K562 (cell line): ENCODE measurements around the gene EIF2AK2. TPM values are rescaled to one million over a fixed set of nuclear protein-coding genes. Genes with fewer than 3 reads are reported as not detected.

Source experiments
- ATAC-seq: fragments of 200-7000 bp; cut with Tn5 transposase; 3 replicates; pipeline ENCODE4 v1.9.1; 2020; ENCODE audit warnings: moderate library complexity
- BruUV-seq: library from RNA; stranded (reverse); fragments of 400-500 nt; replicated peaks from 2 replicates; lab custom pipeline; 2021; lab: Mats Ljungman, UMichigan
- CTCF ChIA-PET: fragments of 300-600 bp; formaldehyde crosslinking; extraction: SDS; loops from one replicate; lab custom pipeline; 2021; ENCODE audit warnings: low intra/inter-chr PET ratio; lab: Yijun Ruan, JAX
- POLR2A ChIA-PET: fragments of 300-600, 350-650 bp; sonication (Branson Sonifier 250); formaldehyde crosslinking; extraction: SDS; loops from one replicate; lab custom pipeline; 2021; ENCODE audit warnings: antibody characterized with exemption, inconsistent platforms; lab: Yijun Ruan, JAX
- DNase-seq, 4 experiments: peaks; one replicate each; pipeline versions ENCODE4 v3.0.0 to v3.0.0-alpha.2; 2011 to 2018; ENCODE audit warnings: low spot score in 3 of 4, mixed read lengths in 3 of 4; ENCODE audit errors: extremely low read depth in 1 of 4
- FAIRE-seq: peaks from 2 replicates; lab custom pipeline; 2011; peaks lifted over from hg19 to GRCh38; lab: Jason Lieb, UNC
- H2AFZ ChIP-seq: 2 replicates; pipeline ENCODE4 v1.6.0; 2011; ENCODE audit warnings: low read depth, low read length, control low read depth, inconsistent platforms
- H3K27ac ChIP-seq: fragments of 200-600 bp; 3 replicates; pipeline ENCODE4 v1.8.0; 2011; ENCODE audit warnings: low read depth, mild to moderate bottlenecking, control low read depth, inconsistent platforms, low read length, moderate library complexity, mixed read lengths; ENCODE audit errors: extremely low read depth
- H3K27me3 ChIP-seq, 2 experiments: fragments of 300-600 bp in 1 of 2; 2 replicates in 1 of 2; 3 replicates in 1 of 2; pipeline versions ENCODE4 v1.6.0 to v1.8.0; 2011; ENCODE audit warnings: inconsistent platforms in 2 of 2, low read length in 2 of 2, mild to moderate bottlenecking in 1 of 2, mixed read lengths in 1 of 2, moderate library complexity in 1 of 2; ENCODE audit not compliant: control insufficient read depth in 2 of 2, insufficient read depth in 2 of 2
- H3K36me3 ChIP-seq: fragments of 300-600 bp; 3 replicates; pipeline ENCODE4 v1.8.0; 2011; ENCODE audit warnings: mild to moderate bottlenecking, low read length, inconsistent platforms; ENCODE audit not compliant: control insufficient read depth, insufficient read depth
- H3K4me1 ChIP-seq, 2 experiments: fragments of 200-600 bp in 1 of 2; replicated peaks in 1 of 2; 2 replicates in 1 of 2; 3 replicates in 1 of 2; pipeline versions ENCODE4 v1.5.1 to v1.8.0; 2011; ENCODE audit warnings: inconsistent platforms in 2 of 2, low read length in 2 of 2, mild to moderate bottlenecking in 1 of 2, mixed read lengths in 1 of 2, moderate library complexity in 1 of 2; ENCODE audit not compliant: control insufficient read depth in 2 of 2, insufficient read depth in 2 of 2
- H3K4me2 ChIP-seq: 2 replicates; pipeline ENCODE4 v1.6.1; 2011; ENCODE audit warnings: low read length, control low read depth, inconsistent platforms, mixed read lengths; ENCODE audit not compliant: insufficient read depth
- H3K4me3 ChIP-seq: fragments of 200-600 bp; sonication (generic), shearing (Covaris generic); 2 replicates; pipeline ENCODE4 v1.5.1; 2016; ENCODE audit warnings: control low read depth, inconsistent platforms
- H3K79me2 ChIP-seq: fragments of 200-600 bp; 3 replicates; pipeline ENCODE4 v1.8.0; 2011; ENCODE audit warnings: low read length, inconsistent platforms; ENCODE audit not compliant: control insufficient read depth, insufficient read depth
- H3K9ac ChIP-seq, 2 experiments: 2 replicates each; pipeline versions ENCODE4 v1.6.0 to v1.6.1; 2011; ENCODE audit warnings: low read depth in 2 of 2, low read length in 2 of 2, control low read depth in 1 of 2, inconsistent platforms in 1 of 2, mild to moderate bottlenecking in 1 of 2, mixed read lengths in 1 of 2; ENCODE audit not compliant: insufficient read depth in 1 of 2
- H3K9me1 ChIP-seq: one replicate; pipeline ENCODE4 v1.6.0; 2011; ENCODE audit warnings: inconsistent platforms, mild to moderate bottlenecking, low read length, moderate library complexity; ENCODE audit not compliant: control insufficient read depth, insufficient read depth
- H3K9me3 ChIP-seq: replicated peaks from 2 replicates; pipeline ENCODE4 v1.5.1; 2011; ENCODE audit warnings: low read depth, low read length, inconsistent platforms; ENCODE audit not compliant: control insufficient read depth, insufficient read depth
- H4K20me1 ChIP-seq: replicated peaks from 2 replicates; pipeline ENCODE4 v1.6.1; 2011; ENCODE audit warnings: low read length, inconsistent platforms, mixed read lengths; ENCODE audit not compliant: control insufficient read depth, insufficient read depth
- CBX1 ChIP-seq: sonication (generic); IDR thresholded peaks from 2 replicates; pipeline ENCODE4 v1.6.1; 2016; ENCODE audit warnings: antibody characterized with exemption, low read depth, mild to moderate bottlenecking
- CBX2 ChIP-seq: fragments of 200-600 bp; sonication (generic); IDR thresholded peaks from one replicate; pipeline ENCODE4 v1.6.1; 2012; ENCODE audit warnings: mild to moderate bottlenecking, low read length, inconsistent platforms; ENCODE audit not compliant: insufficient read depth, poor library complexity, severe bottlenecking
- CC2D1A ChIP-seq: fragments of 450-650 bp; IDR thresholded peaks from 2 replicates; pipeline ENCODE4 v1.6.1; 2017; ENCODE audit warnings: mild to moderate bottlenecking
- CCAR2 ChIP-seq: fragments of 200-400 bp; formaldehyde crosslinking; IDR thresholded peaks from 2 replicates; pipeline ENCODE4 v1.6.1; 2017; ENCODE audit warnings: mild to moderate bottlenecking, low read depth, low read length
- CHD1 ChIP-seq: fragments of 200-600 bp; sonication (generic); IDR thresholded peaks from one replicate; pipeline ENCODE4 v1.6.1; 2012; ENCODE audit warnings: mild to moderate bottlenecking, moderate library complexity, low read length, inconsistent platforms
- HNRNPH1 ChIP-seq: fragments of 200-400 bp; formaldehyde crosslinking; optimal IDR thresholded peaks from 2 replicates; pipeline ENCODE3; 2017; ENCODE audit warnings: low read depth, mild to moderate bottlenecking, low read length, moderate library complexity
- KDM4B ChIP-seq, 2 experiments: fragments of 450-650 bp in 1 of 2; sonication (generic) in 1 of 2; IDR thresholded peaks; 2 replicates each; pipeline ENCODE4 v1.6.1; 2016 to 2017; ENCODE audit warnings: borderline replicate concordance in 2 of 2, antibody characterized with exemption in 1 of 2, low read depth in 1 of 2, mild to moderate bottlenecking in 1 of 2
- LCOR ChIP-seq: sonication (generic); formaldehyde crosslinking; IDR thresholded peaks from 2 replicates; pipeline ENCODE4 v1.8.0; 2022; ENCODE audit warnings: mild to moderate bottlenecking, missing genetic modification reagents
- NUFIP1 ChIP-seq: fragments of 450-650 bp; IDR thresholded peaks from 2 replicates; pipeline ENCODE4 v1.6.1; 2018; ENCODE audit not compliant: partially characterized antibody
- PHF20 ChIP-seq: fragments of 450-650 bp; IDR thresholded peaks from 2 replicates; pipeline ENCODE4 v1.6.1; 2018; ENCODE audit not compliant: partially characterized antibody
- TSC22D4 ChIP-seq: fragments of 450-650 bp; IDR thresholded peaks from 2 replicates; pipeline ENCODE4 v1.6.1; 2016; ENCODE audit warnings: missing genetic modification characterization, missing biosample characterization, control low read depth
- ZNF384 ChIP-seq: IDR thresholded peaks from 2 replicates; pipeline ENCODE4 v1.6.1; 2012; ENCODE audit warnings: low read depth, low read length, improper control_type of control experiment
- ZNF436 ChIP-seq: fragments of 250-450, 450-650 bp; sonication (Bioruptor Pico); formaldehyde crosslinking; IDR thresholded peaks from 2 replicates; pipeline ENCODE4 v1.7.0; 2020; ENCODE audit warnings: mild to moderate bottlenecking
- WGBS: fragments of 100-300 bp; shearing (Covaris generic); methylation state at CpG from one replicate; pipeline ENCODE4 v1.1.6; 2016; ENCODE audit warnings: low coverage, mixed read lengths; ENCODE audit not compliant: insufficient coverage; ENCODE audit errors: missing lambda C conversion rate; 5-methylcytosine and 5-hydroxymethylcytosine counted together
- in situ Hi-C: fragments of 300-500 bp; cut with MboI; formaldehyde crosslinking; loops from 4 replicates; pipeline ENCODE4 v1.15.0; 2018; ENCODE audit warnings: inconsistent platforms, mixed read lengths
- intact Hi-C: fragments of 100-400 bp; cut with micrococcal nuclease; formaldehyde crosslinking; loops from 2 replicates; pipeline ENCODE4 v1.14.2; 2022
- polyA plus RNA-seq, 8 experiments: library from polyadenylated mRNA; depleted of rRNA in 4 of 8; stranded (reverse) in 5 of 8; unstranded in 3 of 8; fragments of >200 nt; fragmentation: Nextera tagmentation in 2 of 8; fragmentation: Illumina TruSeq in 1 of 8; extraction: Ambion mirVana in 2 of 8; extraction: Trizol in 1 of 8; gene quantifications; 2 replicates each; pipeline versions ENCODE4 v1.2.1 to v1.2.3, GENCODE V29; 2011 to 2014; ENCODE audit warnings: inconsistent platforms in 1 of 8, missing spikeins in 1 of 8
- total RNA-seq, 7 experiments: library from RNA; depleted of rRNA in 6 of 7; stranded (reverse); fragments of >200 nt in 6 of 7; fragmentation: Illumina TruSeq in 2 of 7; extraction: Trizol in 2 of 7; gene quantifications; 2 replicates each; pipeline versions ENCODE4 v1.2.1 to v1.2.3, GENCODE V29; 2011 to 2021; ENCODE audit warnings: low replicate concordance in 1 of 7
- TF ChIP-seq, protein P1 (sequence below): fragments of 250-450 bp; sonication (Bioruptor Pico); IDR thresholded peaks from 2 replicates; pipeline ENCODE4 v1.4.0; 2020; ENCODE audit warnings: mild to moderate bottlenecking, moderate library complexity
- TF ChIP-seq, protein P2 (sequence below): fragments of 250-450 bp; sonication (Bioruptor Pico); IDR thresholded peaks from 2 replicates; pipeline ENCODE4 v1.8.0; 2021; ENCODE audit warnings: moderate library complexity, mild to moderate bottlenecking, inconsistent platforms
- TF ChIP-seq, protein P3 (sequence below): sonication (generic); formaldehyde crosslinking; IDR thresholded peaks from 2 replicates; pipeline ENCODE4 v1.9.0; 2022; ENCODE audit warnings: mild to moderate bottlenecking, missing genetic modification reagents

EIF2AK2 gene
- total and polyA plus RNA-seq, 9 of the 15 experiments (the other 6 are each of a cell fraction or from before 2014, with no cell fraction given), result 3.8 to 19.5 (median 13.3) TPM

DNA sequence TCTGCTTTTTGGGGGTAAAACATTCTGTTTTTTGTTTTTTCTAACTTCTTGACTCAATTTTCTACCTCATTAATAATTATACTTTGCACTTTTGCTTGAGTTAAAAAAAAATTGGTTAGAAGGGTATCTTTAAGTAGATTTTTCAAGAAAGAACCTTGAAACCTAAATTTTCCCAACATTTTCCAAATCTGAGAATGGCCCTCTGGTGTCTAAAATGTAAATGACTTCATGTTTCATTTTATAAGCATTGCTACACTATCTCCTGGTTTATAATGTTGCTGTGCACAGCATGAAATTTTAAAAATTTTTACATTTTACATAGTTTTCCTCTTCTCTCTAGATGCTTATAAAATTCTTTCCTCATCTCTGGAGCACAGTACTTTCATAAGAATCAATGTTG is 14.2 kb downstream of the EIF2AK2 start (continued):
- TF ChIP-seq, protein P1, sequence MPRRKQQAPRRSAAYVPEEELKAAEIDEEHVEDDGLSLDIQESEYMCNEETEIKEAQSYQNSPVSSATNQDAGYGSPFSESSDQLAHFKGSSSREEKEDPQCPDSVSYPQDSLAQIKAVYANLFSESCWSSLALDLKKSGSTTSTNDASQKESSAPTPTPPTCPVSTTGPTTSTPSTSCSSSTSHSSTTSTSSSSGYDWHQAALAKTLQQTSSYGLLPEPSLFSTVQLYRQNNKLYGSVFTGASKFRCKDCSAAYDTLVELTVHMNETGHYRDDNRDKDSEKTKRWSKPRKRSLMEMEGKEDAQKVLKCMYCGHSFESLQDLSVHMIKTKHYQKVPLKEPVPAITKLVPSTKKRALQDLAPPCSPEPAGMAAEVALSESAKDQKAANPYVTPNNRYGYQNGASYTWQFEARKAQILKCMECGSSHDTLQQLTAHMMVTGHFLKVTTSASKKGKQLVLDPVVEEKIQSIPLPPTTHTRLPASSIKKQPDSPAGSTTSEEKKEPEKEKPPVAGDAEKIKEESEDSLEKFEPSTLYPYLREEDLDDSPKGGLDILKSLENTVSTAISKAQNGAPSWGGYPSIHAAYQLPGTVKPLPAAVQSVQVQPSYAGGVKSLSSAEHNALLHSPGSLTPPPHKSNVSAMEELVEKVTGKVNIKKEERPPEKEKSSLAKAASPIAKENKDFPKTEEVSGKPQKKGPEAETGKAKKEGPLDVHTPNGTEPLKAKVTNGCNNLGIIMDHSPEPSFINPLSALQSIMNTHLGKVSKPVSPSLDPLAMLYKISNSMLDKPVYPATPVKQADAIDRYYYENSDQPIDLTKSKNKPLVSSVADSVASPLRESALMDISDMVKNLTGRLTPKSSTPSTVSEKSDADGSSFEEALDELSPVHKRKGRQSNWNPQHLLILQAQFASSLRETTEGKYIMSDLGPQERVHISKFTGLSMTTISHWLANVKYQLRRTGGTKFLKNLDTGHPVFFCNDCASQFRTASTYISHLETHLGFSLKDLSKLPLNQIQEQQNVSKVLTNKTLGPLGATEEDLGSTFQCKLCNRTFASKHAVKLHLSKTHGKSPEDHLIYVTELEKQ (CRISPR knock-in tag), result no peak
- TF ChIP-seq, protein P2, sequence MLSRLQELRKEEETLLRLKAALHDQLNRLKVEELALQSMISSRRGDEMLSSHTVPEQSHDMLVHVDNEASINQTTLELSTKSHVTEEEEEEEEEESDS (CRISPR knock-in tag), result no peak
- TF ChIP-seq LCOR (CRISPR knock-in tag), result no peak
- TF ChIP-seq TSC22D4 (tag), result no peak
- TF ChIP-seq PHF20, result no peak
- no peak for TF ChIP-seq CBX1
- TF ChIP-seq CBX2, result no peak
- no peak for TF ChIP-seq ZNF436 (CRISPR knock-in tag)

DNA sequence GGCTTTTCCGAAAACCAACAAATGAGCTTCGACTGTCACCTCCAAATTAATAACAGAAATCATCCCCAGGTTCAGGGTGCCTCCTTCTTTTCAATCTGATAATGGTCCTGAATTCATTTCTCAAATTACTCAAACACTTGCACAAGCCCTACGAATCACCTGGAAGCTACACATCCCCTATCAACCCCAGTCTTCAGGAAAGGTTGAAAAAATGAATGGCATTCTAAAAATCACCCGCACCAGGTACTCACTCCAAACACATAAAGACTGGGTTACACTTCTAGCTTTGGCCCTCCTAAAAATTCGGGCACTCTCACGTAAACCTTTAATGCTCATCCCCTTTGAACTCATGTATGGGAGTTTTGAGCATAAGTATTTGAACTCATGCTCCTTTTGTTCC is 23.9 kb downstream of the EIF2AK2 start:
- POLR2A ChIA-PET, result no interaction called here
- FAIRE-seq, result no peak

More for the DNA sequence above, 23.9 kb downstream of the EIF2AK2 start:
- TF ChIP-seq HNRNPH1 (no peak), KDM4B (IDR thresholded peaks at IDR 0.05; ENCODE audit: borderline replicate concordance in 2 of 2, low read depth in 1 of 2) (no peak), NUFIP1 (no peak), CHD1 (no peak), CCAR2 (no peak), ZNF384 (no peak), CC2D1A (no peak)
- TF ChIP-seq, protein P3, sequence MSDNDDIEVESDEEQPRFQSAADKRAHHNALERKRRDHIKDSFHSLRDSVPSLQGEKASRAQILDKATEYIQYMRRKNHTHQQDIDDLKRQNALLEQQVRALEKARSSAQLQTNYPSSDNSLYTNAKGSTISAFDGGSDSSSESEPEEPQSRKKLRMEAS (CRISPR knock-in tag), result no peak
- H3K9me1 ChIP-seq, result no peaks in the 10 kb centered on the region
- 68% methylated on average over 6 of the region's 6 CpGs for WGBS
- no peaks in the 10 kb centered on the region for H4K20me1 ChIP-seq
- DNase-seq (no peak), ATAC-seq (no peak)
- no peaks in the 10 kb centered on the region for H3K9me3 ChIP-seq
- H3K9ac ChIP-seq, result no peak overlapping the region
- intact Hi-C loops, result no loop called here
- H3K27ac ChIP-seq, result no peak overlapping the region
- no TSS peak for BruUV-seq
- CTCF ChIA-PET, result no interaction called here
- H3K4me1 ChIP-seq, result no peaks in the 10 kb centered on the region
- no peaks in the 10 kb centered on the region for H3K27me3 ChIP-seq
- no peaks in the 10 kb centered on the region for H3K79me2 ChIP-seq
- in situ Hi-C loops, result no loop called here
- no peak overlapping the region for H2AFZ ChIP-seq
- no peak overlapping the region for H3K4me2 ChIP-seq
- H3K36me3 ChIP-seq, result peaks cover 17% of the 10 kb centered on the region; the same call in 2 of the 3 replicates
- no peak overlapping the region for H3K4me3 ChIP-seq
